DOHH2 (cell line): ENCODE data around the gene BABAM2.

Experiments used
- H3F3A ChIP-seq: fragments of 200-600 bp; sonication (generic), shearing (Covaris generic); 2 replicates; pipeline ENCODE4 v1.6.0; 2016; ENCODE audit warnings: antibody characterized with exemption, mild to moderate bottlenecking; ENCODE audit not compliant: control insufficient read depth, insufficient read depth
- H3K27ac ChIP-seq: fragments of 200-600 bp; sonication (generic); 2 replicates; pipeline ENCODE4 v1.5.1; 2014; ENCODE audit warnings: low read depth, mild to moderate bottlenecking, low read length, moderate library complexity
- H3K27me3 ChIP-seq: fragments of 200-600 bp; sonication (generic); 2 replicates; pipeline ENCODE4 v1.6.1; 2014; ENCODE audit warnings: mild to moderate bottlenecking, low read length, mixed read lengths; ENCODE audit not compliant: control insufficient read depth
- H3K36me3 ChIP-seq: fragments of 200-600 bp; sonication (generic); 2 replicates; pipeline ENCODE4 v1.6.1; 2014; ENCODE audit warnings: mild to moderate bottlenecking, low read length, moderate library complexity, mixed read lengths; ENCODE audit not compliant: control insufficient read depth
- H3K4me1 ChIP-seq: fragments of 200-600 bp; sonication (generic); 2 replicates; pipeline ENCODE4 v1.6.1; 2014; ENCODE audit warnings: mild to moderate bottlenecking, low read length, mixed read lengths; ENCODE audit not compliant: control insufficient read depth
- H3K4me2 ChIP-seq: fragments of 200-600 bp; sonication (generic); 2 replicates; pipeline ENCODE4 v1.6.0; 2014; ENCODE audit warnings: mild to moderate bottlenecking, low read length, moderate library complexity
- H3K4me3 ChIP-seq: fragments of 200-600 bp; sonication (generic); 2 replicates; pipeline ENCODE4 v1.5.1; 2014; ENCODE audit warnings: mild to moderate bottlenecking, low read length, mixed read lengths
- H3K79me2 ChIP-seq: fragments of 200-600 bp; sonication (generic); 2 replicates; pipeline ENCODE4 v1.6.1; 2014; ENCODE audit warnings: mild to moderate bottlenecking, low read length, mixed read lengths; ENCODE audit not compliant: control insufficient read depth
- H3K9me2 ChIP-seq: fragments of 200-600 bp; sonication (generic); replicated peaks from 2 replicates; pipeline ENCODE4 v1.6.1; 2014; ENCODE audit warnings: mild to moderate bottlenecking, low read length, mixed read lengths; ENCODE audit not compliant: control insufficient read depth
- H3K9me3 ChIP-seq: fragments of 200-600 bp; sonication (generic); 2 replicates; pipeline ENCODE4 v1.6.1; 2014; ENCODE audit warnings: antibody characterized with exemption, low read length, mixed read lengths; ENCODE audit not compliant: control insufficient read depth, insufficient read depth
- H4K20me1 ChIP-seq: fragments of 200-600 bp; sonication (generic); 2 replicates; pipeline ENCODE4 v1.6.0; 2014; ENCODE audit warnings: low read depth, mild to moderate bottlenecking, antibody characterized with exemption, low read length, moderate library complexity; ENCODE audit not compliant: control insufficient read depth, insufficient read depth
- EZH2phosphoT487 ChIP-seq: fragments of 200-600 bp; sonication (generic); IDR thresholded peaks from 2 replicates; pipeline ENCODE4 v1.6.1; 2017; ENCODE audit warnings: borderline replicate concordance, mild to moderate bottlenecking, antibody characterized with exemption, low read length, moderate library complexity, mixed read lengths
- TF ChIP-seq, protein P1 (sequence below): fragments of 200-600 bp; sonication (generic); IDR thresholded peaks from one replicate; pipeline ENCODE4 v1.5.1; 2014; ENCODE audit warnings: antibody characterized with exemption, mild to moderate bottlenecking, low read depth, low read length; ENCODE audit not compliant: poor library complexity, severe bottlenecking

Gene BABAM2

DNA sequence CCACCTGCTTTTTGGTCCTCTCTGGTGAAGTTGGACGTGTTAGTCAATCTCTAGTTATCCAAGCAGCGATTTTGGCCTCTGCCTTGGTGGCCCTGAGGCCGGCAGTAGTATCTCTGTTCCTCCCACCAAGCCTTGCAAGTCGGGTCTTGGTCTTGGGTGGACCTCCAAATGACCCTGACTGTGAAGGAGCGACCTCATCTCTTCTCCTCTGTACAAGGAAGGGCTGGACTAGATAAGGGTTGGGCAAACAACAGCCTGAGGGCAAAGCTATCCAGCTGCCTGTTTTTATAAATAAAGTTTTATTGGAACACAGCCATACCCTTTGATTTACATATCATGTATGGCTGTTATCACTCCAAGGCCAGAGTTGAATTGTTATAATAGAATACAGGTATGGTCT, 427.5 kb downstream of the BABAM2 start:
- Histone ChIP-seq H3F3A (no peaks in the 10 kb centered on the region), H3K36me3 (no peaks in the 10 kb centered on the region), H3K4me1 (no peaks in the 10 kb centered on the region), H4K20me1 (no peaks in the 10 kb centered on the region), H3K27ac (no peak overlapping the region), H3K79me2 (no peaks in the 10 kb centered on the region), H3K27me3 (no peaks in the 10 kb centered on the region), H3K9me3 (no peaks in the 10 kb centered on the region), H3K4me3 (no peak overlapping the region), H3K9me2 (no peaks in the 10 kb centered on the region), H3K4me2 (no peak overlapping the region)
- no peak for TF ChIP-seq EZH2phosphoT487
- TF ChIP-seq, protein P1, sequence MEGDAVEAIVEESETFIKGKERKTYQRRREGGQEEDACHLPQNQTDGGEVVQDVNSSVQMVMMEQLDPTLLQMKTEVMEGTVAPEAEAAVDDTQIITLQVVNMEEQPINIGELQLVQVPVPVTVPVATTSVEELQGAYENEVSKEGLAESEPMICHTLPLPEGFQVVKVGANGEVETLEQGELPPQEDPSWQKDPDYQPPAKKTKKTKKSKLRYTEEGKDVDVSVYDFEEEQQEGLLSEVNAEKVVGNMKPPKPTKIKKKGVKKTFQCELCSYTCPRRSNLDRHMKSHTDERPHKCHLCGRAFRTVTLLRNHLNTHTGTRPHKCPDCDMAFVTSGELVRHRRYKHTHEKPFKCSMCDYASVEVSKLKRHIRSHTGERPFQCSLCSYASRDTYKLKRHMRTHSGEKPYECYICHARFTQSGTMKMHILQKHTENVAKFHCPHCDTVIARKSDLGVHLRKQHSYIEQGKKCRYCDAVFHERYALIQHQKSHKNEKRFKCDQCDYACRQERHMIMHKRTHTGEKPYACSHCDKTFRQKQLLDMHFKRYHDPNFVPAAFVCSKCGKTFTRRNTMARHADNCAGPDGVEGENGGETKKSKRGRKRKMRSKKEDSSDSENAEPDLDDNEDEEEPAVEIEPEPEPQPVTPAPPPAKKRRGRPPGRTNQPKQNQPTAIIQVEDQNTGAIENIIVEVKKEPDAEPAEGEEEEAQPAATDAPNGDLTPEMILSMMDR, result no peak

DNA sequence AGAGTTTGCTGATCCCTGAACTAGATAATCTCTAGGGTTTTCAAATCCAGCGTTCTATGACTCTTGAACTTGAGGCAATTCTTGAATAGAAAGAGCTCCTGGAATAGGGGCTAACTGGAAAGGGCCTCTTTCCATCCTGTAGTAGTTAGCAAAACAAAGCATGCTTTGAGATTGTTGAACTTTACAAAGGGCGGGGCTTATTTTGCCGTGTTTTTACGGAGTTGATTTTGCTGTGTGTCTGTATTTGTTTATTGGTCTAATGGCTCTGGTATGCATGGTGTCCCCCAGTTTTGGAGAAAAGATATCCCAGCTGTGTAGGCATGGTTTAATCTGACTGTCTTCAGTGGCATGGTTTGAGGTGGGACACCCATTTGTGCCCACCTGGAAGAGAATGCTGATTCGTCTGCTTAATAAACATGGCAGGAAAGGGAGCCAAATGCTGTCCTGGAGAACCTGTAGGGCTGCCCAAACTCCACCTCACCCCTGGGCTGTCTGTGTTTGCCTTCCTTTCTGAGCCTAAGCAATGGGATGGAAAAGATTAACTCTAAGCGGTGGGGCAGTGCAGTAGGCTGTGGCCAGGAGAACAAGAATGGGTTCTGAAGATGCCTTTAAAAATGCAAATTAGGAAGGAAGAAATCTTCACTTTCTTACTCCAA, 428.1 kb downstream of the BABAM2 start:
- Histone ChIP-seq H3K36me3 (no peaks in the 10 kb centered on the region), H3K27ac (no peak overlapping the region), H3K4me2 (no peak overlapping the region), H3K79me2 (no peaks in the 10 kb centered on the region), H3K27me3 (no peaks in the 10 kb centered on the region), H3K4me3 (no peak overlapping the region), H3K4me1 (no peaks in the 10 kb centered on the region), H3K9me2 (no peaks in the 10 kb centered on the region), H4K20me1 (no peaks in the 10 kb centered on the region), H3F3A (no peaks in the 10 kb centered on the region), H3K9me3 (no peaks in the 10 kb centered on the region)
- TF ChIP-seq EZH2phosphoT487, result no peak
- TF ChIP-seq, protein P1, result no peak

DNA sequence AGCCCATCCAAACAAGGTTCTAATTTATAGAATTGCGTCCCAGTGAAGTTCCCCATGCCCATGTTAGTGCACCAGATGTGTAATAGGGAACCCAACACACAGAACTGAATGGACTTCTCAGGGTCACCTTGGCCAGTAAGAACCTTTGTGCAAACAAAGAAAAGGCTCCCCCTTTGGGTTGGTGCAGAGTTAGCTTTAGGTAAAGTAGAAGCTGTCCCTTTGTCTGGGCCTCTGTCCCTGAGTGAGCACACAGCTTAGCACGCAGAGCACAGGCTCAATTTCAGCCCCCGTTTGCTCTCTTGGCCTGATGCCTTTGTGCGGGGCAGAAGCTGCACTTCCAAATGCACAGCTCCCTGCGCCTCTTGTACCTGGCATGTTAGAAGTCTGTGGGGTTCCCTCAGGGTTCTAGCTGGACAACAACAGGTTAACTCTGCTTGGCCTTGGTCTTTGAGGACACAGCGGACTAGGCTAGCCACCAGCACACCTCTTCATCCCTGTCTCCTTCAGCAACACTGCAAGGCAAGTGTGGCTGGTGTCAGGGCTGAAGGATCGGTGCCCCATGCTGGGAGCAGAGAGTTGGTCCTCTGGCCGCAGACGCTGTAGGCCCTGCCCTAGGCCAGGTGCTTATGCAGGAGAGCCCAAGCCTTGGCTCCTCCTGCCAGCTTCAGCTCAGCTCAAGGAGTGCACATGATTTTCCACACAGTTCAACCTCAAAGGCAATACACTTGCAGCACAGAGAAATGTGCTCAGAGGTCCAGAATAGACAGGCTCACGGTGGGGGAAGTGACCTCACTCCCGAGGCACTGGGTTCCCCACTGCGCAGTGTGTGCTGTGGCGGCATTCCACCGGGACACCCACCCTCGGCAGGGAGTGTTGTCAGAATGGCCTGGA, 428.8 kb downstream of the BABAM2 start:
- H3K4me3 ChIP-seq, result no peak overlapping the region
- no peaks in the 10 kb centered on the region for H4K20me1 ChIP-seq
- no peaks in the 10 kb centered on the region for H3K4me1 ChIP-seq
- H3K9me2 ChIP-seq, result no peaks in the 10 kb centered on the region
- no peak for TF ChIP-seq EZH2phosphoT487
- TF ChIP-seq, protein P1, result no peak
- no peaks in the 10 kb centered on the region for H3K36me3 ChIP-seq
- no peaks in the 10 kb centered on the region for H3K27me3 ChIP-seq
- no peak overlapping the region for H3K27ac ChIP-seq
- H3F3A ChIP-seq, result no peaks in the 10 kb centered on the region
- H3K9me3 ChIP-seq, result no peaks in the 10 kb centered on the region
- no peaks in the 10 kb centered on the region for H3K79me2 ChIP-seq
- H3K4me2 ChIP-seq, result no peak overlapping the region
